ENCODE data around the gene CDA. TPM values are rescaled to one million over a fixed set of nuclear protein-coding genes. Genes with fewer than 3 reads are reported as not detected.

The CDA gene
- total RNA-seq, 4 donors from 2014 or later, result 2.3 to 12.2 (median 5.0) TPM

- no peak overlapping the region for H3K27ac ChIP-seq
- no peaks in the 10 kb centered on the region for H3K36me3 ChIP-seq
- no peaks in the 10 kb centered on the region for H3K27me3 ChIP-seq
- intact Hi-C loops (cut with DNase I; ENCODE audit: low total_unique reads), result loop anchor here (10.0 kb wide), 1 partner anchor 124 kb away; no protein-coding TSS in a partner anchor
- TF ChIP-seq CTCF (IDR thresholded peaks at IDR 0.05) (no peak), POLR2A (IDR thresholded peaks at IDR 0.05) (no peak)
- H3K4me1 ChIP-seq, result no peaks in the 10 kb centered on the region
- no peaks in the 10 kb centered on the region for H3K9me3 ChIP-seq
- no peak overlapping the region for H3K4me3 ChIP-seq
- DNase-seq, result no peak
These were observed 59.5 kb downstream of the CDA start for GRCh38 chr1:20648438-20648837.

GRCh38 chr1:20648946-20649345 lies 60.0 kb downstream of the CDA start:
- no peaks in the 10 kb centered on the region for H3K27me3 ChIP-seq
- no peaks in the 10 kb centered on the region for H3K4me1 ChIP-seq
- no peaks in the 10 kb centered on the region for H3K9me3 ChIP-seq
- DNase-seq, result no peak
- no peak overlapping the region for H3K4me3 ChIP-seq
- no peak overlapping the region for H3K27ac ChIP-seq
- no peaks in the 10 kb centered on the region for H3K36me3 ChIP-seq
- intact Hi-C loops (cut with DNase I; ENCODE audit: low total_unique reads), result loop anchor here (10.0 kb wide), 1 partner anchor 124 kb away; no protein-coding TSS in a partner anchor
- TF ChIP-seq CTCF (IDR thresholded peaks at IDR 0.05) (no peak), POLR2A (IDR thresholded peaks at IDR 0.05) (no peak)

- intact Hi-C loops (cut with DNase I; ENCODE audit: low total_unique reads), result no loop called here
- Histone ChIP-seq H3K27ac (no peak overlapping the region), H3K4me3 (no peak overlapping the region), H3K4me1 (no peaks in the 10 kb centered on the region), H3K9me3 (no peaks in the 10 kb centered on the region), H3K36me3 (no peaks in the 10 kb centered on the region), H3K27me3 (no peaks in the 10 kb centered on the region)
- DNase-seq, result no peak
- TF ChIP-seq POLR2A (IDR thresholded peaks at IDR 0.05) (no peak), CTCF (IDR thresholded peaks at IDR 0.05) (no peak)
These were observed 63.4 kb downstream of the CDA start for GRCh38 chr1:20652300-20652699.

GRCh38 chr1:20654104-20654690 lies 65.3 kb downstream of the CDA start:
- Histone ChIP-seq H3K27ac (no peak overlapping the region), H3K27me3 (no peaks in the 10 kb centered on the region), H3K36me3 (no peaks in the 10 kb centered on the region), H3K9me3 (no peaks in the 10 kb centered on the region), H3K4me3 (no peak overlapping the region), H3K4me1 (no peaks in the 10 kb centered on the region)
- intact Hi-C loops (cut with DNase I; ENCODE audit: low total_unique reads), result no loop called here
- TF ChIP-seq POLR2A (IDR thresholded peaks at IDR 0.05), result no peak
- no peak for TF ChIP-seq CTCF (IDR thresholded peaks at IDR 0.05)
- DNase-seq, result no peak

- TF ChIP-seq CTCF (IDR thresholded peaks at IDR 0.05) (no peak), POLR2A (IDR thresholded peaks at IDR 0.05) (no peak)
These were observed 68.1 kb downstream of the CDA start for GRCh38 chr1:20657024-20657423.

More at GRCh38 chr1:20657024-20657423, 68.1 kb downstream of the CDA start:
- no peaks in the 10 kb centered on the region for H3K36me3 ChIP-seq
- no peaks in the 10 kb centered on the region for H3K9me3 ChIP-seq
- H3K4me1 ChIP-seq, result peaks cover 0 to 12% of the 10 kb centered on the region in 2 donors
- no peak overlapping the region for H3K27ac ChIP-seq
- no peaks in the 10 kb centered on the region for H3K27me3 ChIP-seq
- no peak for DNase-seq
- H3K4me3 ChIP-seq, result no peak overlapping the region
- intact Hi-C loops (cut with DNase I; ENCODE audit: low total_unique reads), result no loop called here
